Measurements from ENCODE around the gene ANKRD33. TPM values are rescaled to one million over a fixed set of nuclear protein-coding genes. Genes with fewer than 3 reads are reported as not detected.
A peak's percentile ranks its signal among the peaks of the same experiment; 100 is the strongest.

Gene ANKRD33
- total and polyA plus RNA-seq, 2 of the 4 experiments (the other 2 are of a cell fraction) = under 0.01 to 0.03 TPM

DNA sequence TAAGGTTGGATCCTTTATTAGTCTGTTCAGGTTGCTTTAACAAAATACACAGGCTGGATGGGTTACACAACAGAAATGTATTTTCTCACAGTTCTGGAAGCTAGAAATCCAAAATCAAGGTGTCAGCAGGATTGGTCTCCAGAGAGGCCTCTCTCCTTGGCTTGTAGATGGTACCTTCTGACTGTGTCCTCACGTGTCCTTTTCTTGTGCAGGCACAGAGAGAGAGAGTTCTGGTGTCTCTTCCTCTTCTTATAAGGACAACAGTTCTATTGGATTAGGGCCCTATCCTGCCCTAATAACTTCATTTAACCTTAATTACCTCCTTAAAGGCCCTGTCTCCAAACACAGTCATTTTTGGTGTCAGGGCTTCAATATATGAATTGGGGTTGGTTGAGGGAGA lies 4.6 kb upstream of the ANKRD33 start:
- Histone ChIP-seq H4K5ac (ENCODE audit: low read depth, low read length) (no peak overlapping the region), H3K14ac (replicated peaks; ENCODE audit: low read depth, low read length) (no peak overlapping the region), H3K9ac (ENCODE audit: low read depth, low read length) (no peak overlapping the region), H3K27ac (ENCODE audit: insufficient read depth, low read length) (no peak overlapping the region), H3K9me1 (ENCODE audit: insufficient read depth, low read length) (peaks cover 2% of the 10 kb centered on the region; the same call in 1 of the 2 replicates), H4K20me1 (ENCODE audit: insufficient read depth, low read length) (no peaks in the 10 kb centered on the region), H3K18ac (ENCODE audit: low read depth, low read length) (no peak overlapping the region), H3K79me1 (ENCODE audit: low read depth in 1 of 2, low read length in 2 of 2) (no peaks in the 10 kb centered on the region), H2AFZ (replicated peaks; ENCODE audit: low read length, poor library complexity) (no peak overlapping the region), H3K27me3 (ENCODE audit: control insufficient read depth, insufficient read depth, low read length) (no peaks in the 10 kb centered on the region), H4K8ac (ENCODE audit: low read depth in 2 of 2, low read length in 2 of 2) (no peak overlapping the region), H3K36me3 (ENCODE audit: control insufficient read depth, insufficient read depth, low read length) (no peaks in the 10 kb centered on the region), H3K4ac (ENCODE audit: low read depth, low read length) (no peak overlapping the region), H4K91ac (ENCODE audit: insufficient read depth, low read depth, low read length) (no peak overlapping the region), H2BK120ac (ENCODE audit: low read depth, low read length) (no peak overlapping the region), H2BK15ac (ENCODE audit: low read depth, low read length) (no peak overlapping the region; the same call in 2 of the 3 replicates), H3K4me2 (ENCODE audit: low read depth, low read length) (no peak overlapping the region), H2BK5ac (ENCODE audit: low read depth, low read length, poor library complexity, severe bottlenecking) (no peak overlapping the region), H3K4me3 (ENCODE audit: insufficient read depth, low read depth, low read length) (no peak overlapping the region), H2AK9ac (replicated peaks; ENCODE audit: low read depth, low read length, poor library complexity) (no peak overlapping the region), H3K9me3 (ENCODE audit: control insufficient read depth, insufficient read depth, low read length) (no peaks in the 10 kb centered on the region), H2BK20ac (ENCODE audit: low read depth, low read length) (no peak overlapping the region; the same call in 1 of the 2 replicates), H2AK5ac (ENCODE audit: low read depth, low read length) (0 out of 2 replicates have a peak overlapping the region, but pooled peaks have one; percentile 33), H3K4me1 (ENCODE audit: control insufficient read depth, insufficient read depth, low read length) (peaks cover 3% of the 10 kb centered on the region), H3K56ac (ENCODE audit: extremely low read depth, insufficient read depth, low read length) (no peak overlapping the region), H3K23ac (ENCODE audit: low read depth, low read length) (no peak overlapping the region)
- in situ Hi-C loops (cut with MboI; ENCODE audit: low sequenced_read_pairs) = no loop called here
- ChIA-PET CTCF (interaction anchor here (1.2 kb wide), 1 partner anchor 11 kb away, joined by 3 read pairs; no protein-coding TSS in a partner anchor), POLR2A (ENCODE audit: unreplicated experiment) (no interaction called here)
- dilution Hi-C loops (cut with HindIII; ENCODE audit: low sequenced_read_pairs, unreplicated experiment) = no loop called here
- ATAC-seq (ENCODE audit: low read depth) (no peak), DNase-seq (no peak)
- BruUV-seq (replicated peaks) = no TSS peak
- intact Hi-C loops (cut with micrococcal nuclease) = no loop called here
- TF ChIP-seq NFE2L2 (IDR thresholded peaks at IDR 0.05; ENCODE audit: low read depth, low read length) (no peak), RCOR1 (IDR thresholded peaks at IDR 0.05; ENCODE audit: insufficient replicate concordance, low read length) (no peak), MAFK (IDR thresholded peaks at IDR 0.05; ENCODE audit: low read depth, low read length) (no peak), FOS (IDR thresholded peaks at IDR 0.05; ENCODE audit: low read depth, low read length) (no peak), POLR2A (IDR thresholded peaks at IDR 0.05; ENCODE audit: low read depth, low read length) (no peak), MAZ (IDR thresholded peaks at IDR 0.05; ENCODE audit: borderline replicate concordance, low read depth, low read length) (no peak), CHD1 (IDR thresholded peaks at IDR 0.05; ENCODE audit: low read depth, low read length) (no peak), RFX5 (IDR thresholded peaks at IDR 0.05; ENCODE audit: low read depth, low read length) (no peak), SMC3 (IDR thresholded peaks at IDR 0.05; ENCODE audit: low read depth, low read length) (no peak)
- TF ChIP-seq, protein P1, sequence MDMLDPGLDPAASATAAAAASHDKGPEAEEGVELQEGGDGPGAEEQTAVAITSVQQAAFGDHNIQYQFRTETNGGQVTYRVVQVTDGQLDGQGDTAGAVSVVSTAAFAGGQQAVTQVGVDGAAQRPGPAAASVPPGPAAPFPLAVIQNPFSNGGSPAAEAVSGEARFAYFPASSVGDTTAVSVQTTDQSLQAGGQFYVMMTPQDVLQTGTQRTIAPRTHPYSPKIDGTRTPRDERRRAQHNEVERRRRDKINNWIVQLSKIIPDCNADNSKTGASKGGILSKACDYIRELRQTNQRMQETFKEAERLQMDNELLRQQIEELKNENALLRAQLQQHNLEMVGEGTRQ (IDR thresholded peaks at IDR 0.05; ENCODE audit: low read depth, low read length) = no peak
- WGBS, 2 experiments (ENCODE audit: extremely low coverage in 2 of 2, insufficient read length in 1 of 2) = no CpG with 5 or more reads among the region's 1 CpG

Measured in IMR-90 (cell line).